GM18499 (cell line): Measurements from ENCODE around the gene CDCA4.

Experiments
- ATAC-seq: cut with Tn5 transposase; IDR thresholded peaks from one replicate; pipeline ENCODE4 v1.9.1; 2021; ENCODE audit warnings: moderate number of reproducible peaks; ENCODE audit not compliant: insufficient read depth, unreplicated experiment

CDCA4 gene

DNA sequence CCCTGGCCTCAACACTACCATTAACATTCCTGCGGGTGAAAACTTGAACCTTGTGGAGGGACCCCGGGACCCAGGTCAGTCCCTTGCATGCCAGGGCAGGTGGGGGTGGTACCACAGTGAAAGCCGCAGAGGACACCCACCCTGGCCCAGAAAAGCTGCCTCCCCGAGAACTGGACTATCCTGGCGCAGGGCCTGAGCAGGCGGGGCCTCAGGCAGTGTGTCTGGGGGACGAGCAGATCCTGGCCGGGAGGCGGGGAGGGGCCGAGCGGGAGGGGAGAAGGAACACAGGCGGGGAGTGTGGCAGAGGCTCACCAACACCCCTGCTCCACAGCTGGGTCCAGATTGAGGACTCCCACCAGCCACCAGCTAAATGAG is 52.7 kb downstream of the CDCA4 start:
- ATAC-seq, result no peak

DNA sequence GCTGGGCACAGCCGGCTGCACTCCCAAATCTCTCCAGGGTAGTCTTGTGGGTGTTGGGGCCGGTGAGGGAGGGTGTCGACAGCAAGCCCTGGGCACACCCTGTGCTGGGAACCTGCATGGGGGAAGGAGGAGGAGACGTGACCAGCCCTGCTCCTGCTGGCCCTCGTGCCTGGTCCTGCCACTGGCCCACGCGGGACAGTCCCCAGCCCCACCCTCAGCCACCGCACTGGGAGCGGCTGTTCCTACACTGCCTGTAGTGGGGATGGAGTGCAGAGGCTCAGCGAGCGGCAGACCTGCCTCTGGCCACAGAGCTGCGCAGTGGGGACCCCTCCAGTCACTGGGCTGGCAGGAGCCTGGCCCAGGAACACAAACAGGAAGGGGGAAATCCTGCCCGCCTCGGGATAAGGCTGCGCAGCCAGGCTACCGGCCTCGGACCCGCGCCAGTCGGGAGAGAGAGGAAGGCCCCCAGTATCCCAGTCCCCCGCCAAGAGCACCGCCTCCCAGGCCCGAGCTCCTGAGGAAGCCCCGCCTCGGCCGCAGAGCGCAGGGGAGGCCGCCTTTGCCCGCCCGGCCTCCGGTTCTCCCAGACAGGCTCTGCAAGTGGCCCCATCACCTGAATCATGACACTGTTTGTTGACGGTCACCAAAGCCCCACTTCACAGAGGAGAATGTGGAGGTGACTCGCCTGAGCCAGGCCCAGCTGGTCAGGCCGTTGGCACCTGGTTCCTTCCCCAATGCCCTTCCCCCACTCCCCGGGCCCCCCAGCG is 53.3 kb downstream of the CDCA4 start:
- no peak for ATAC-seq

DNA sequence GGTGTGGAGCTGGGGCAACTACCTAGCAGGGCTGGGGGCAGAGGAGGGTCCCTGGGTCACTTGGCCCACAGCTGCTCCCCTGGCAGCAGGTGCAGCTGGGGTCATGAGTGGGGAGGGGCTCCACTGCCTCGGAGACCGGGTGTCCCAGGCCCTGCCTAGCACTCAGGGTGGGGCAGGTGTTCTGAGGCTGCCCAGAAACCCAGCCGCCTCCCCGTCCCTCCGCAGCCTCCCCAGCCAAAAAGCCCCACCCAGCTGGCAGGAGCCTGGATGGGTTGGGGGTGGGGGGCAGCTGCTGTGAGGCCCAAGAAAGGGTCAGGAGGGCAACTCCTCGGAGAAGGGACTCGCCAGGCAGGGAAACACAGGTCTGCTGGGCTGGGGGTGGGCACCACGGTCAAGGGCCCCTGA is 53.9 kb downstream of the CDCA4 start:
- no peak for ATAC-seq

- ATAC-seq, result no peak
Measured at GRCh38 chr14:104966261-104966865, 54.5 kb downstream of the CDCA4 start.

DNA sequence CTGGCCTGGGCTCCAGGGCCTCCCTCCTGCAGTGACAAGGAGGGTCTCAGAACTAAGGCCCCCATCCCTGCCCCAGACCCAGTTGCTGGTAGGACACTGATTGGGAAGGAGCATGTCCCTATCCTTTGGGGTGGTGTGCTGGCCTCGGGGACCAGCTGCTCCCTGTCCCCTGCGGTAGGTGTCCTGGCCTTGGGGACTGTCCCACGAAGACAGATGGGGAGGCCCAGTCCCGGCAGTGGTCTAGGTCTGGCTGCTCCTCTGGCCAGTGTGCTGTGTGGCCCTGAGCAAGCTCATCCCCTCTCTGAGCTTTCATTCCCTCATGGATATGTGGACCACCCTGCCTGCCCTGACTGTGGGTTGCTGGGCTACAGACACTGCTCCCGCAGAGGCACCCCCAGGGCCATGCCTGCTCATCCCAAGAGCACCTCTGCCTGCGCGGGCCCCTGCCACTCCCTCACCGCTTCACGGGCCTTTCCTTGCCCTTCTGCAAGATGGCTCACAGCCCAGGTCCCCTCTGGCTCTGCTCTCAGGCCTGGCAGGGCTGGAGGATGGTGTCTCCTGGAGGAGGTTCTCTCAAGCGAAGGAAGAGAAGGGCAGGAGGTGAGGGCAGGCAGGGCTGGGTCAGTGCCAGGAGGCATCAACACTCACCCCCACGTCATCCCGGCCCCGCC is 55.2 kb downstream of the CDCA4 start:
- ATAC-seq, result no peak

DNA sequence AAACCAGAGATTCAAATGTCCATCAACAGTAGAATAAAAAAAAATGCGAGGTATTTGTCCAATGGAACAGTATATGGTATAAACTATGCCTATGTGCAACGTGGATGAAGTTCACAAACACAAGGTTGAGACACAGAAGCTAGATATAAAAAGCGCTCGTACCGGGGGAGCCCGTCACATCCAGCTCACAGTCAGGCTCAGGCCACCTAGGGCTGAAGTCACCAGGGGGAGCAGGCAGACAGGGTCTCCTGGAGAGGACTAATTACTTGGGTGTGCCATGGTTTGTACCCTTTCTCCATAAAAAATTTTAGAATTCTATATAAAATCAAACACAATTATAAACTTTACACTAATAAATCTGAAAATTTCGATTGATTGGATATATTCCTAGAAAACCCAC is 56.3 kb downstream of the CDCA4 start:
- ATAC-seq, result no peak
